ENCODE results near the gene RAB36. TPM values are rescaled to one million over a fixed set of nuclear protein-coding genes. Genes with fewer than 3 reads are reported as not detected.

The RAB36 gene
- total RNA-seq, 2 experiments from 2014 or later = 0.20 to 0.22 TPM

GRCh38 chr22:23155143-23155542, 9.9 kb downstream of the RAB36 start:
- intact Hi-C loops (cut with micrococcal nuclease) = no loop called here
- TF ChIP-seq CTCF (IDR thresholded peaks at IDR 0.05) = no peak
- no peak for ATAC-seq
- H3K36me3 Mint-ChIP-seq (ENCODE audit: low read depth) = no peaks in the 10 kb centered on the region
- CTCF ChIA-PET = interaction anchor here (0.7 to 1.5 kb wide), 2 partner anchors 8 to 19 kb away, joined by 3 to 4 read pairs; no protein-coding TSS in a partner anchor
- H3K4me3 Mint-ChIP-seq = no peak overlapping the region
- POLR2A ChIA-PET = no interaction called here
- no peak overlapping the region for H3K27ac Mint-ChIP-seq
- peaks cover 8% of the 10 kb centered on the region for H3K4me1 Mint-ChIP-seq (ENCODE audit: low read depth)
- H3K27me3 Mint-ChIP-seq = no peaks in the 10 kb centered on the region
- DNase-seq = no peak
- H3K9me3 Mint-ChIP-seq = no peaks in the 10 kb centered on the region

GRCh38 chr22:23155831-23156230, 10.6 kb downstream of the RAB36 start:
- DNase-seq (no peak), ATAC-seq (no peak)
- Mint-ChIP-seq H3K36me3 (ENCODE audit: low read depth) (no peaks in the 10 kb centered on the region), H3K4me1 (ENCODE audit: low read depth) (peaks cover 8% of the 10 kb centered on the region), H3K9me3 (no peaks in the 10 kb centered on the region), H3K4me3 (no peak overlapping the region), H3K27ac (no peak overlapping the region), H3K27me3 (no peaks in the 10 kb centered on the region)
- ChIA-PET POLR2A (interaction anchor here (1.1 kb wide), 1 partner anchor 42 kb away, joined by 3 read pairs; no protein-coding TSS in a partner anchor), CTCF (interaction anchor here (0.7 to 1.1 kb wide), 2 partner anchors 9 to 11 kb away, joined by 3 read pairs; partner anchors contain the start of gene RAB36)
- intact Hi-C loops (cut with micrococcal nuclease) = no loop called here
- no peak for TF ChIP-seq CTCF (IDR thresholded peaks at IDR 0.05)

- DNase-seq = no peak
- no peak overlapping the region for H3K27ac Mint-ChIP-seq
- no peaks in the 10 kb centered on the region for H3K36me3 Mint-ChIP-seq (ENCODE audit: low read depth)
- H3K27me3 Mint-ChIP-seq = no peaks in the 10 kb centered on the region
- ChIA-PET CTCF (interaction anchor here (1.1 kb wide), 1 partner anchor 12 kb away, joined by 3 read pairs; the partner anchor contains the start of gene RAB36), POLR2A (interaction anchor here (1.1 kb wide), 1 partner anchor 42 kb away, joined by 3 read pairs; no protein-coding TSS in a partner anchor)
- no peak overlapping the region for H3K4me3 Mint-ChIP-seq
- TF ChIP-seq CTCF (IDR thresholded peaks at IDR 0.05) = no peak
- ATAC-seq = no peak
- peaks cover 8% of the 10 kb centered on the region for H3K4me1 Mint-ChIP-seq (ENCODE audit: low read depth)
- H3K9me3 Mint-ChIP-seq = no peaks in the 10 kb centered on the region
- intact Hi-C loops (cut with micrococcal nuclease) = no loop called here
Measured at GRCh38 chr22:23156286-23156685, 11.0 kb downstream of the RAB36 start.

- H3K9me3 Mint-ChIP-seq = no peaks in the 10 kb centered on the region
- H3K27ac Mint-ChIP-seq = no peak overlapping the region
- no peak for ATAC-seq
- intact Hi-C loops (cut with micrococcal nuclease) = no loop called here
- no peak for DNase-seq
- no peaks in the 10 kb centered on the region for H3K36me3 Mint-ChIP-seq (ENCODE audit: low read depth)
- ChIA-PET POLR2A (no interaction called here), CTCF (interaction anchor here (1.0 to 1.1 kb wide), 2 partner anchors 16 to 228 kb away, joined by 3 to 6 read pairs; no protein-coding TSS in a partner anchor)
- no peak for TF ChIP-seq CTCF (IDR thresholded peaks at IDR 0.05)
- H3K4me3 Mint-ChIP-seq = no peak overlapping the region
- no peaks in the 10 kb centered on the region for H3K27me3 Mint-ChIP-seq
- H3K4me1 Mint-ChIP-seq (ENCODE audit: low read depth) = peaks cover 6% of the 10 kb centered on the region
Measured at GRCh38 chr22:23157560-23158515, 12.6 kb downstream of the RAB36 start.

Measured in activated CD8-positive, alpha-beta T cell treated with anti-CD3 and anti-CD28 coated beads for 36 hours (primary cell).